Muscle layer of duodenum (tissue), 2 donors: ENCODE data around the gene ETS1.

Source experiments
- H3K27ac ChIP-seq: one replicate; pipeline ENCODE4 v1.7.0; 2013; ENCODE audit warnings: mild to moderate bottlenecking, low read length
- H3K27me3 ChIP-seq: one replicate; pipeline ENCODE4 v1.7.0; 2013; ENCODE audit warnings: low read depth, mild to moderate bottlenecking, control low read depth, low read length
- H3K36me3 ChIP-seq, 2 donors: one replicate each; pipeline ENCODE4 v1.7.0; 2013; ENCODE audit warnings: low read length in 2 of 2, control low read depth in 1 of 2, mild to moderate bottlenecking in 1 of 2; ENCODE audit not compliant: insufficient read depth in 2 of 2, control insufficient read depth in 1 of 2
- H3K4me1 ChIP-seq, 2 donors: one replicate each; pipeline ENCODE4 v1.7.0; 2013; ENCODE audit warnings: low read length in 2 of 2, mild to moderate bottlenecking in 2 of 2, control low read depth in 1 of 2, moderate library complexity in 1 of 2; ENCODE audit not compliant: insufficient read depth in 2 of 2, control insufficient read depth in 1 of 2
- H3K4me3 ChIP-seq, 2 donors: one replicate each; pipeline ENCODE4 v1.7.0; 2013; ENCODE audit warnings: low read length in 2 of 2, low read depth in 1 of 2, mild to moderate bottlenecking in 1 of 2
- H3K9me3 ChIP-seq, 2 donors: one replicate each; pipeline ENCODE4 v1.7.0; 2013; ENCODE audit warnings: low read length in 2 of 2, control low read depth in 1 of 2, mild to moderate bottlenecking in 1 of 2; ENCODE audit not compliant: control insufficient read depth in 1 of 2
- donor health status: healthy.

Gene ETS1

GRCh38 chr11:128502726-128503125 lies 84.6 kb downstream of the ETS1 start:
- H3K27ac ChIP-seq, result peak overlapping the region; percentile 41
- H3K4me1 ChIP-seq, result peaks cover 28 to 76% of the 10 kb centered on the region in 2 donors
- H3K36me3 ChIP-seq, result peaks cover 3 to 9% of the 10 kb centered on the region in 2 donors
- no peaks in the 10 kb centered on the region for H3K9me3 ChIP-seq
- H3K27me3 ChIP-seq, result no peaks in the 10 kb centered on the region
- H3K4me3 ChIP-seq, result no peak overlapping the region

GRCh38 chr11:128501632-128502549 lies 85.5 kb downstream of the ETS1 start:
- H3K27me3 ChIP-seq, result no peaks in the 10 kb centered on the region
- no peak overlapping the region for H3K4me3 ChIP-seq
- peaks cover 36 to 76% of the 10 kb centered on the region in 2 donors for H3K4me1 ChIP-seq
- H3K27ac ChIP-seq, result peak overlapping the region; percentile 41
- no peaks in the 10 kb centered on the region for H3K9me3 ChIP-seq
- H3K36me3 ChIP-seq, result peaks cover 3 to 16% of the 10 kb centered on the region in 2 donors

GRCh38 chr11:128501008-128501407 lies 86.3 kb downstream of the ETS1 start:
- peaks cover 37 to 77% of the 10 kb centered on the region in 2 donors for H3K4me1 ChIP-seq

GRCh38 chr11:128500493-128500892 lies 86.9 kb downstream of the ETS1 start:
- Histone ChIP-seq H3K27ac (peak overlapping the region; percentile 34), H3K4me1 (peaks cover 37 to 73% of the 10 kb centered on the region in 2 donors), H3K27me3 (no peaks in the 10 kb centered on the region), H3K4me3 (no peak overlapping the region), H3K36me3 (peaks cover 0 to 16% of the 10 kb centered on the region in 2 donors), H3K9me3 (no peaks in the 10 kb centered on the region)

More at GRCh38 chr11:128501008-128501407, 86.3 kb downstream of the ETS1 start:
- Histone ChIP-seq H3K9me3 (no peaks in the 10 kb centered on the region), H3K4me3 (no peak overlapping the region), H3K36me3 (peaks cover 3 to 16% of the 10 kb centered on the region in 2 donors), H3K27me3 (no peaks in the 10 kb centered on the region), H3K27ac (peak overlapping the region; percentile 34)

GRCh38 chr11:128499613-128500253 lies 87.6 kb downstream of the ETS1 start:
- H3K27me3 ChIP-seq, result no peaks in the 10 kb centered on the region
- H3K4me1 ChIP-seq, result peaks cover 33 to 69% of the 10 kb centered on the region in 2 donors
- no peak overlapping the region for H3K4me3 ChIP-seq
- no peaks in the 10 kb centered on the region for H3K9me3 ChIP-seq
- H3K27ac ChIP-seq, result peak overlapping the region; percentile 52
- peaks cover 0 to 16% of the 10 kb centered on the region in 2 donors for H3K36me3 ChIP-seq

- Histone ChIP-seq H3K4me3 (no peak overlapping the region), H3K9me3 (no peaks in the 10 kb centered on the region), H3K27ac (peak overlapping the region; percentile 32), H3K36me3 (peaks cover 0 to 16% of the 10 kb centered on the region in 2 donors), H3K27me3 (no peaks in the 10 kb centered on the region), H3K4me1 (peaks cover 28 to 64% of the 10 kb centered on the region in 2 donors)
Measured at GRCh38 chr11:128498721-128499245, 88.6 kb downstream of the ETS1 start.

GRCh38 chr11:128497776-128498095 lies 89.6 kb downstream of the ETS1 start:
- H3K4me1 ChIP-seq, result peaks cover 22 to 53% of the 10 kb centered on the region in 2 donors
- H3K4me3 ChIP-seq, result peak overlapping the region; percentile 11 to 31
- H3K27me3 ChIP-seq, result no peaks in the 10 kb centered on the region
- H3K36me3 ChIP-seq, result peaks cover 0 to 16% of the 10 kb centered on the region in 2 donors
- peak overlapping the region; percentile 42 for H3K27ac ChIP-seq
- no peaks in the 10 kb centered on the region for H3K9me3 ChIP-seq

GRCh38 chr11:128497061-128497775 lies 90.1 kb downstream of the ETS1 start:
- H3K4me3 ChIP-seq, result peak overlapping the region; percentile 11 to 31
- peaks cover 19 to 50% of the 10 kb centered on the region in 2 donors for H3K4me1 ChIP-seq
- peaks cover 0 to 16% of the 10 kb centered on the region in 2 donors for H3K36me3 ChIP-seq
- peak overlapping the region; percentile 42 for H3K27ac ChIP-seq
- H3K9me3 ChIP-seq, result no peaks in the 10 kb centered on the region
- no peaks in the 10 kb centered on the region for H3K27me3 ChIP-seq

GRCh38 chr11:128496692-128497060 lies 90.7 kb downstream of the ETS1 start:
- H3K27ac ChIP-seq, result peak overlapping the region; percentile 3

GRCh38 chr11:128496249-128496648 lies 91.1 kb downstream of the ETS1 start:
- no peak overlapping the region for H3K4me3 ChIP-seq
- no peaks in the 10 kb centered on the region for H3K27me3 ChIP-seq
- H3K9me3 ChIP-seq, result no peaks in the 10 kb centered on the region
- peaks cover 10 to 50% of the 10 kb centered on the region in 2 donors for H3K4me1 ChIP-seq
- peak overlapping the region; percentile 3 for H3K27ac ChIP-seq
- H3K36me3 ChIP-seq, result peaks cover 0 to 14% of the 10 kb centered on the region in 2 donors

More at GRCh38 chr11:128496692-128497060, 90.7 kb downstream of the ETS1 start:
- Histone ChIP-seq H3K9me3 (no peaks in the 10 kb centered on the region), H3K4me1 (peaks cover 14 to 50% of the 10 kb centered on the region in 2 donors), H3K4me3 (peak overlapping the region in 1 of 2 donors; percentile 31), H3K27me3 (no peaks in the 10 kb centered on the region), H3K36me3 (peaks cover 0 to 14% of the 10 kb centered on the region in 2 donors)
